ENCODE results near the gene MICA. TPM values are rescaled to one million over a fixed set of nuclear protein-coding genes. Genes with fewer than 3 reads are reported as not detected.
A peak's percentile ranks its signal among the peaks of the same experiment; 100 is the strongest.

Gene MICA
- total and polyA plus RNA-seq, 9 of the 15 experiments (the other 6 are each of a cell fraction or from before 2014, with no cell fraction given), result 11.8 to 24.6 (median 16.7) TPM

GRCh38 chr6:31399589-31400466, 3.6 kb upstream of the MICA start (continued):
- TF ChIP-seq, protein P1, sequence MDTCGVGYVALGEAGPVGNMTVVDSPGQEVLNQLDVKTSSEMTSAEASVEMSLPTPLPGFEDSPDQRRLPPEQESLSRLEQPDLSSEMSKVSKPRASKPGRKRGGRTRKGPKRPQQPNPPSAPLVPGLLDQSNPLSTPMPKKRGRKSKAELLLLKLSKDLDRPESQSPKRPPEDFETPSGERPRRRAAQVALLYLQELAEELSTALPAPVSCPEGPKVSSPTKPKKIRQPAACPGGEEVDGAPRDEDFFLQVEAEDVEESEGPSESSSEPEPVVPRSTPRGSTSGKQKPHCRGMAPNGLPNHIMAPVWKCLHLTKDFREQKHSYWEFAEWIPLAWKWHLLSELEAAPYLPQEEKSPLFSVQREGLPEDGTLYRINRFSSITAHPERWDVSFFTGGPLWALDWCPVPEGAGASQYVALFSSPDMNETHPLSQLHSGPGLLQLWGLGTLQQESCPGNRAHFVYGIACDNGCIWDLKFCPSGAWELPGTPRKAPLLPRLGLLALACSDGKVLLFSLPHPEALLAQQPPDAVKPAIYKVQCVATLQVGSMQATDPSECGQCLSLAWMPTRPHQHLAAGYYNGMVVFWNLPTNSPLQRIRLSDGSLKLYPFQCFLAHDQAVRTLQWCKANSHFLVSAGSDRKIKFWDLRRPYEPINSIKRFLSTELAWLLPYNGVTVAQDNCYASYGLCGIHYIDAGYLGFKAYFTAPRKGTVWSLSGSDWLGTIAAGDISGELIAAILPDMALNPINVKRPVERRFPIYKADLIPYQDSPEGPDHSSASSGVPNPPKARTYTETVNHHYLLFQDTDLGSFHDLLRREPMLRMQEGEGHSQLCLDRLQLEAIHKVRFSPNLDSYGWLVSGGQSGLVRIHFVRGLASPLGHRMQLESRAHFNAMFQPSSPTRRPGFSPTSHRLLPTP (IDR thresholded peaks at IDR 0.05; ENCODE audit: borderline replicate concordance, extremely low read depth, insufficient read length), result no peak
- no peak for TF ChIP-seq HNRNPL (IDR thresholded peaks at IDR 0.05; ENCODE audit: low read depth, low read length)
- TF ChIP-seq E2F4 (CRISPR knock-in tag; IDR thresholded peaks at IDR 0.05; ENCODE audit: low read depth), result 0 out of 2 replicates have a peak, but pooled peaks have one; percentile 11
- TF ChIP-seq CBFA2T3 (IDR thresholded peaks at IDR 0.05), result no peak
- TF ChIP-seq KDM4B (IDR thresholded peaks at IDR 0.05; ENCODE audit: borderline replicate concordance in 2 of 2, low read depth in 1 of 2), result no peak
- peak; percentile 71 for TF ChIP-seq E2F8 (IDR thresholded peaks at IDR 0.05; ENCODE audit: low read depth, partially characterized antibody)
- TF ChIP-seq ZNF217 (CRISPR knock-in tag; IDR thresholded peaks at IDR 0.05), result no peak
- peak; percentile 75 for TF ChIP-seq SMARCA4 (IDR thresholded peaks at IDR 0.05)
- TF ChIP-seq SRSF3 (IDR thresholded peaks at IDR 0.05; ENCODE audit: insufficient read depth, low read length), result no peak
- peak; percentile 78 for TF ChIP-seq GTF2F1 (IDR thresholded peaks at IDR 0.05; ENCODE audit: low read depth, low read length)
- peak; percentile 46; the same call in 1 of the 2 replicates for TF ChIP-seq ARID3A (IDR thresholded peaks at IDR 0.05; ENCODE audit: borderline replicate concordance, low read depth, low read length)
- TF ChIP-seq POLR2G (IDR thresholded peaks at IDR 0.05; ENCODE audit: low read depth, low read length), result peak; percentile 88
- no peak for TF ChIP-seq CCAR2 (IDR thresholded peaks at IDR 0.05; ENCODE audit: low read depth, low read length)
- TF ChIP-seq ZKSCAN3 (CRISPR knock-in tag; IDR thresholded peaks at IDR 0.05), result no peak
- peak; percentile 84; the same call in 1 of the 2 replicates for TF ChIP-seq ATF7 (IDR thresholded peaks at IDR 0.05)
- TF ChIP-seq ZNF165 (CRISPR knock-in tag; IDR thresholded peaks at IDR 0.05; ENCODE audit: borderline replicate concordance), result no peak
- no peak for TF ChIP-seq IFI16 (CRISPR knock-in tag; IDR thresholded peaks at IDR 0.05)
